Measurements from ENCODE around the gene TSC2.
"Not testable (repeated sequence)": the region's sequence is repeated elsewhere in the genome, so short reads cannot be mapped to it uniquely, and the experiment has no call there.

DNA sequence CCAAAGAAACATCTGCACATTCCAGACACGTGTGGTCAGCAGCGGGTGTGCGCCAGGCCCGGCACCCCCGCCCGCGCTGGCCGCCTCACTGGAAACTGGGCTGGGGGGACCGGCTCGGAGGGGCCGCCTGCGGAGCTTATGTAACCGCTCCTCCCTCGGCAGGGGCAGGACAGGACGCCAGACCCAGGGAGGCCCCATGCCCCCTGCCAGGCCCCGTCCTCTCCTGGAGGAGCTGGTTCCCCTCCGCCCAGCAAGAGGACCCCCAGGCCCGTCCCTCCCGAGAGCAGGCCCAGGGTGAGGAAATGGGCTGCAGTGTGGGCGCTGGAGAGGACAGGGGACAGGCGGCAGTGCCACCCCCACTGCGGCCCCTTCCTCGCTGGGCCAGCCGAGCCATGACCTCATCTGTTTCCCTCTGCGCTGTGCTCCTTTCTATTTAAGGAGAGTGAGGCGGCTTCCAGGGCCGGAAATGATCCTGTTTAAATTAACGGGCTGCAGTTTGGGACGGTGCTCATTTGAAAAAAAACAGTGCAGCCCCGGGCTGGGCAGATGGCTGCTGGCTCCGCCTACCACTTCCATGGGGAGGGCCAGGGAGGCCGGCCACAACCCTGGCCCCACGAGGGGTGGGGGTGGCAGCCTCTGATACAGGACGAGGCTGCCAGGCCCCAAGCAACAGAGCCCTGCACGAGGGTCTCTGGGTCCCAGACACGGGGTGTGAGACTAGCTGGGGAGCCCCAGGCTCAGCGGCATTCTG, 77.1 kb downstream of the TSC2 start:
- TF ChIP-seq, protein P1, sequence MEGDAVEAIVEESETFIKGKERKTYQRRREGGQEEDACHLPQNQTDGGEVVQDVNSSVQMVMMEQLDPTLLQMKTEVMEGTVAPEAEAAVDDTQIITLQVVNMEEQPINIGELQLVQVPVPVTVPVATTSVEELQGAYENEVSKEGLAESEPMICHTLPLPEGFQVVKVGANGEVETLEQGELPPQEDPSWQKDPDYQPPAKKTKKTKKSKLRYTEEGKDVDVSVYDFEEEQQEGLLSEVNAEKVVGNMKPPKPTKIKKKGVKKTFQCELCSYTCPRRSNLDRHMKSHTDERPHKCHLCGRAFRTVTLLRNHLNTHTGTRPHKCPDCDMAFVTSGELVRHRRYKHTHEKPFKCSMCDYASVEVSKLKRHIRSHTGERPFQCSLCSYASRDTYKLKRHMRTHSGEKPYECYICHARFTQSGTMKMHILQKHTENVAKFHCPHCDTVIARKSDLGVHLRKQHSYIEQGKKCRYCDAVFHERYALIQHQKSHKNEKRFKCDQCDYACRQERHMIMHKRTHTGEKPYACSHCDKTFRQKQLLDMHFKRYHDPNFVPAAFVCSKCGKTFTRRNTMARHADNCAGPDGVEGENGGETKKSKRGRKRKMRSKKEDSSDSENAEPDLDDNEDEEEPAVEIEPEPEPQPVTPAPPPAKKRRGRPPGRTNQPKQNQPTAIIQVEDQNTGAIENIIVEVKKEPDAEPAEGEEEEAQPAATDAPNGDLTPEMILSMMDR (CRISPR knock-in tag; IDR thresholded peaks at IDR 0.05), result not testable (repeated sequence)
- TF ChIP-seq POLR2AphosphoS5 (IDR thresholded peaks at IDR 0.05; ENCODE audit: low read depth, low read length); NRL (CRISPR knock-in tag; IDR thresholded peaks at IDR 0.05; ENCODE audit: borderline replicate concordance); KAT7 (CRISPR knock-in tag; IDR thresholded peaks at IDR 0.05; ENCODE audit: borderline replicate concordance); NFE2L2 (IDR thresholded peaks at IDR 0.05; ENCODE audit: low read length); PTBP1 (IDR thresholded peaks at IDR 0.05; ENCODE audit: low read depth, low read length, poor library complexity, severe bottlenecking); RFX5 (IDR thresholded peaks at IDR 0.05; ENCODE audit: low read depth, low read length); ZNF260 (CRISPR knock-in tag; IDR thresholded peaks at IDR 0.05; ENCODE audit: borderline replicate concordance, low read depth): not testable (repeated sequence)
- TF ChIP-seq, protein P2, sequence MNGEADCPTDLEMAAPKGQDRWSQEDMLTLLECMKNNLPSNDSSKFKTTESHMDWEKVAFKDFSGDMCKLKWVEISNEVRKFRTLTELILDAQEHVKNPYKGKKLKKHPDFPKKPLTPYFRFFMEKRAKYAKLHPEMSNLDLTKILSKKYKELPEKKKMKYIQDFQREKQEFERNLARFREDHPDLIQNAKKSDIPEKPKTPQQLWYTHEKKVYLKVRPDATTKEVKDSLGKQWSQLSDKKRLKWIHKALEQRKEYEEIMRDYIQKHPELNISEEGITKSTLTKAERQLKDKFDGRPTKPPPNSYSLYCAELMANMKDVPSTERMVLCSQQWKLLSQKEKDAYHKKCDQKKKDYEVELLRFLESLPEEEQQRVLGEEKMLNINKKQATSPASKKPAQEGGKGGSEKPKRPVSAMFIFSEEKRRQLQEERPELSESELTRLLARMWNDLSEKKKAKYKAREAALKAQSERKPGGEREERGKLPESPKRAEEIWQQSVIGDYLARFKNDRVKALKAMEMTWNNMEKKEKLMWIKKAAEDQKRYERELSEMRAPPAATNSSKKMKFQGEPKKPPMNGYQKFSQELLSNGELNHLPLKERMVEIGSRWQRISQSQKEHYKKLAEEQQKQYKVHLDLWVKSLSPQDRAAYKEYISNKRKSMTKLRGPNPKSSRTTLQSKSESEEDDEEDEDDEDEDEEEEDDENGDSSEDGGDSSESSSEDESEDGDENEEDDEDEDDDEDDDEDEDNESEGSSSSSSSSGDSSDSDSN (CRISPR knock-in tag; IDR thresholded peaks at IDR 0.05), result not testable (repeated sequence)
- TF ChIP-seq, protein P3, sequence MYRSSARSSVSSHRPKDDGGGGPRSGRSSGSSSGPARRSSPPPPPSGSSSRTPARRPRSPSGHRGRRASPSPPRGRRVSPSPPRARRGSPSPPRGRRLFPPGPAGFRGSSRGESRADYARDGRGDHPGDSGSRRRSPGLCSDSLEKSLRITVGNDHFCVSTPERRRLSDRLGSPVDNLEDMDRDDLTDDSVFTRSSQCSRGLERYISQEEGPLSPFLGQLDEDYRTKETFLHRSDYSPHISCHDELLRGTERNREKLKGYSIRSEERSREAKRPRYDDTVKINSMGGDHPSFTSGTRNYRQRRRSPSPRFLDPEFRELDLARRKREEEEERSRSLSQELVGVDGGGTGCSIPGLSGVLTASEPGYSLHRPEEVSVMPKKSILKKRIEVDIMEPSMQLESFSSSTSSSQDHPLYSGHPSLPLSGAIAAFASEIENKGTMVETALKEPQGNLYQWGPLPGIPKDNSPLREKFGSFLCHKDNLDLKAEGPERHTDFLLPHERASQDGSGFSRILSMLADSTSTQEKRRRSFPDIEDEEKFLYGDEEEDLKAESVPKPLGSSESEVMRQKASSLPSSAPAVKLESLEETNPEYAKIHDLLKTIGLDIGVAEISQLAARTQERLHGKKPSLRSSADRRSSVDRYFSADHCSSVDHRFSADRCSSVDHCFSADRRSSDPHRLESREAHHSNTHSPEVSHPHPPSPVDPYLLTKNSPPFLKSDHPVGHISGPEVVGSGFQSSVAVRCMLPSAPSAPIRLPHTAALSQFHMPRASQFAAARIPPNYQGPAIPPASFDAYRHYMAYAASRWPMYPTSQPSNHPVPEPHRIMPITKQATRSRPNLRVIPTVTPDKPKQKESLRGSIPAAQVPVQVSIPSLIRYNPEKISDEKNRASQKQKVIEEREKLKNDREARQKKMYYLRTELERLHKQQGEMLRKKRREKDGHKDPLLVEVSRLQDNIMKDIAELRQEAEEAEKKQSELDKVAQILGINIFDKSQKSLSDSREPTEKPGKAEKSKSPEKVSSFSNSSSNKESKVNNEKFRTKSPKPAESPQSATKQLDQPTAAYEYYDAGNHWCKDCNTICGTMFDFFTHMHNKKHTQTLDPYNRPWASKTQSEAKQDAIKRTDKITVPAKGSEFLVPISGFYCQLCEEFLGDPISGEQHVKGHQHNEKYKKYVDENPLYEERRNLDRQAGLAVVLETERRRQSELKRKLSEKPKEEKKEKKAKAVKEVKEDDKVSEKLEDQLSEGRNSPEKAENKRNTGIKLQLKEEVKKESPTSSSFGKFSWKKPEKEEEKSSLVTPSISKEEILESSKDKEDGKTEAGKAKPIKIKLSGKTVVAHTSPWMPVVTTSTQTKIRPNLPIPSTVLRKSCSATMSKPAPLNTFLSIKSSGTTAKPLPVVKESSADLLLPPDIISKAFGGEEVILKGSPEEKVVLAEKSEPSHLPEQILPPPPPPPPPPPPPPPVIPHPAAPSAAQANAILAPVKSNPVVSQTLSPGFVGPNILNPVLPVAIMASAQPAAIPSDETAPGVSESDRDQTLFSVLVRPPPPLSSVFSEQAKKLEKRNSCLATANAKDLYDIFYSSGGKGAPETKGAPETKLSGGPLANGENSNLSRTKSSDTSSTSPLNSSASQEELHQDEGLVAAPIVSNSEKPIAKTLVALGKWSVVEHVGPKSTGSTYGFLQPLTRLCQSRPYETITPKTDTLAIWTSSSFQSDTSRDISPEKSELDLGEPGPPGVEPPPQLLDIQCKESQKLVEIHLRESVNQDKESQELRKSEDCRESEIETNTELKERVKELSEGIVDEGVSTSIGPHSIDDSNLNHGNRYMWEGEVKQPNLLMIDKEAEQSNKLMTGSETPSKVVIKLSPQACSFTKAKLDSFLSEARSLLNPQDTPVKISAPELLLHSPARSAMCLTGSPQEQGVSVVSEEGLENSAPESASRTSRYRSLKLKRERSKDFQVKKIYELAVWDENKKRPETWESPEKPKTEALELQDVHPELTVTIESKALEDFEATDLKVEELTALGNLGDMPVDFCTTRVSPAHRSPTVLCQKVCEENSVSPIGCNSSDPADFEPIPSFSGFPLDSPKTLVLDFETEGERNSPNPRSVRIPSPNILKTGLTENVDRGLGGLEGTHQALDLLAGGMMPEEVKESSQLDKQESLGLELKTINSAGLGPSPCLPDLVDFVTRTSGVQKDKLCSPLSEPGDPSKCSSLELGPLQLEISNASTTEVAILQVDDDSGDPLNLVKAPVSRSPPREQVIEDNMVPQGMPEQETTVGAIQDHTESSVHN (CRISPR knock-in tag; IDR thresholded peaks at IDR 0.05), result not testable (repeated sequence)
- TF ChIP-seq, protein P4, sequence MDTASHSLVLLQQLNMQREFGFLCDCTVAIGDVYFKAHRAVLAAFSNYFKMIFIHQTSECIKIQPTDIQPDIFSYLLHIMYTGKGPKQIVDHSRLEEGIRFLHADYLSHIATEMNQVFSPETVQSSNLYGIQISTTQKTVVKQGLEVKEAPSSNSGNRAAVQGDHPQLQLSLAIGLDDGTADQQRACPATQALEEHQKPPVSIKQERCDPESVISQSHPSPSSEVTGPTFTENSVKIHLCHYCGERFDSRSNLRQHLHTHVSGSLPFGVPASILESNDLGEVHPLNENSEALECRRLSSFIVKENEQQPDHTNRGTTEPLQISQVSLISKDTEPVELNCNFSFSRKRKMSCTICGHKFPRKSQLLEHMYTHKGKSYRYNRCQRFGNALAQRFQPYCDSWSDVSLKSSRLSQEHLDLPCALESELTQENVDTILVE (CRISPR knock-in tag; IDR thresholded peaks at IDR 0.05), result not testable (repeated sequence)
